K562 (cell line): Measurements from ENCODE around the gene IFNGR2. TPM values are rescaled to one million over a fixed set of nuclear protein-coding genes. Genes with fewer than 3 reads are reported as not detected.

Experiments used
- HINFP ChIP-seq: fragments of 450-650 bp; conservative IDR thresholded peaks from 2 replicates; pipeline ENCODE4 v1.6.1; 2016; ENCODE audit warnings: missing genetic modification characterization, low read depth, mild to moderate bottlenecking, control low read depth, missing compliant biosample characterization
- MAFK ChIP-seq: IDR thresholded peaks from 2 replicates; pipeline ENCODE4 v1.6.1; 2011; ENCODE audit warnings: low read length, improper control_type of control experiment
- MGA ChIP-seq: fragments of 450-650 bp; IDR thresholded peaks from 2 replicates; pipeline ENCODE4 v1.6.1; 2016; ENCODE audit warnings: mild to moderate bottlenecking, moderate library complexity
- MLLT1 ChIP-seq, 2 experiments: fragments of 450-650 bp; IDR thresholded peaks; 2 replicates each; pipeline ENCODE4 v1.6.1; 2016
- TEAD4 ChIP-seq, 2 experiments: sonication (generic) in 1 of 2; formaldehyde crosslinking in 1 of 2; IDR thresholded peaks; 2 replicates each; pipeline versions ENCODE4 v1.6.1 to v1.8.0; 2012 to 2022; ENCODE audit warnings: borderline replicate concordance in 1 of 2, inconsistent platforms in 1 of 2, low read length in 1 of 2, mild to moderate bottlenecking in 1 of 2, missing genetic modification reagents in 1 of 2
- ZBTB34 ChIP-seq: fragments of 250-450 bp; sonication (Bioruptor Pico); IDR thresholded peaks from 2 replicates; pipeline ENCODE4 v1.8.0; 2021; ENCODE audit warnings: mild to moderate bottlenecking, moderate library complexity
- ZNF512 ChIP-seq: IDR thresholded peaks from 2 replicates; pipeline ENCODE4 v1.6.1; 2016; ENCODE audit warnings: missing genetic modification characterization, missing compliant biosample characterization
- polyA plus RNA-seq, 8 experiments: library from polyadenylated mRNA; depleted of rRNA in 4 of 8; stranded (reverse) in 5 of 8; unstranded in 3 of 8; fragments of >200 nt; fragmentation: Nextera tagmentation in 2 of 8; fragmentation: Illumina TruSeq in 1 of 8; extraction: Ambion mirVana in 2 of 8; extraction: Trizol in 1 of 8; gene quantifications; 2 replicates each; pipeline versions ENCODE4 v1.2.1 to v1.2.3, GENCODE V29; 2011 to 2014; ENCODE audit warnings: inconsistent platforms in 1 of 8, missing spikeins in 1 of 8
- total RNA-seq, 7 experiments: library from RNA; depleted of rRNA in 6 of 7; stranded (reverse); fragments of >200 nt in 6 of 7; fragmentation: Illumina TruSeq in 2 of 7; extraction: Trizol in 2 of 7; gene quantifications; 2 replicates each; pipeline versions ENCODE4 v1.2.1 to v1.2.3, GENCODE V29; 2011 to 2021; ENCODE audit warnings: low replicate concordance in 1 of 7

The IFNGR2 gene
- total and polyA plus RNA-seq, 9 of the 15 experiments (the other 6 are each of a cell fraction or from before 2014, with no cell fraction given), result 6.7 to 58.0 (median 28.5) TPM

GRCh38 chr21:33383056-33383888, 19.9 kb upstream of the IFNGR2 start (continued):
- TF ChIP-seq MGA (peak; percentile 95), ZNF512 (no peak), HINFP (0 out of 2 replicates have a peak, but pooled peaks have one; percentile 5), ZBTB34 (CRISPR knock-in tag) (no peak), MLLT1 (IDR thresholded peaks at IDR 0.05) (no peak), MAFK (peak; percentile 49), TEAD4 (IDR thresholded peaks at IDR 0.05; ENCODE audit: low read length) (no peak), TEAD4 (CRISPR knock-in tag; IDR thresholded peaks at IDR 0.05; ENCODE audit: borderline replicate concordance) (no peak)
